ENCODE data around the gene ZFHX2. TPM values are rescaled to one million over a fixed set of nuclear protein-coding genes. Genes with fewer than 3 reads are reported as not detected.

Gene ZFHX2
- total and polyA plus RNA-seq, 2 of the 13 experiments (the other 11 are each of a cell fraction or from before 2014, with no cell fraction given) = 0.17 to 0.44 TPM

- no peaks in the 10 kb centered on the region for H3K4me1 ChIP-seq (ENCODE audit: insufficient read depth, low read length)
- CTCF ChIA-PET (ENCODE audit: low intra/inter-chr PET ratio, low total read pairs) = interaction anchor here (9.7 kb wide), 1 partner anchor 75 kb away, joined by 275 read pairs; the partner anchor contains the start of gene THTPA
- in situ Hi-C loops (cut with HindIII; ENCODE audit: extremely low pct_ligation_motif_present, low pct_unique_long_range_greater_than_20kb) (no loop called here), intact Hi-C loops (cut with micrococcal nuclease; ENCODE audit: unreplicated experiment) (no loop called here)
- H3K4me2 ChIP-seq (ENCODE audit: low read depth, low read length) = no peak overlapping the region
- no peaks in the 10 kb centered on the region for H3K27me3 ChIP-seq (ENCODE audit: control insufficient read depth in 1 of 2, insufficient read depth in 2 of 2, low read length in 2 of 2)
- WGBS (ENCODE audit: low lambda C conversion rate) = 96% methylated on average over 4 of the region's 4 CpGs
- no peak for DNase-seq (ENCODE audit: low spot score)
- ATAC-seq = no peak
- H2AFZ ChIP-seq (ENCODE audit: low read length) = no peak overlapping the region
- 0 out of 2 replicates have a peak, but pooled peaks cover 6% of the 10 kb centered on the region for H4K20me1 ChIP-seq (ENCODE audit: insufficient read depth, low read length)
- H3K4me3 ChIP-seq (replicated peaks in 1 of 3; ENCODE audit: insufficient read depth in 1 of 3, low read depth in 2 of 3, low read length in 3 of 3) = no peak overlapping the region
- H3K79me2 ChIP-seq (ENCODE audit: insufficient read depth, low read length) = no peaks in the 10 kb centered on the region
- POLR2A ChIA-PET = interaction anchor here (1.3 kb wide), 1 partner anchor 74 kb away, joined by 3 read pairs; no protein-coding TSS in a partner anchor
- BruUV-seq (replicated peaks) = no TSS peak
- FAIRE-seq = no peak
- peaks cover 33 to 67% of the 10 kb centered on the region in 2 experiments for H3K36me3 ChIP-seq (replicated peaks in 1 of 2; ENCODE audit: control insufficient read depth in 1 of 2, insufficient read depth in 2 of 2, low read length in 2 of 2)
- H3K27ac ChIP-seq (ENCODE audit: extremely low read length, insufficient read depth, low read length) = no peak overlapping the region
- no peak overlapping the region for H3K9ac ChIP-seq (ENCODE audit: insufficient read depth, low read depth, low read length)
- H3K9me3 ChIP-seq (ENCODE audit: low read length) = no peaks in the 10 kb centered on the region
- TF ChIP-seq HBP1 (CRISPR knock-in tag; IDR thresholded peaks at IDR 0.05; ENCODE audit: low read depth) (no peak), GLI4 (CRISPR knock-in tag; IDR thresholded peaks at IDR 0.05; ENCODE audit: borderline replicate concordance) (no peak), KMT2A (CRISPR knock-in tag; IDR thresholded peaks at IDR 0.05) (no peak), ZNF329 (CRISPR knock-in tag; IDR thresholded peaks at IDR 0.05; ENCODE audit: low read depth) (no peak), AKNA (CRISPR knock-in tag; IDR thresholded peaks at IDR 0.05; ENCODE audit: borderline replicate concordance) (no peak), ZNF263 (CRISPR knock-in tag; IDR thresholded peaks at IDR 0.05) (no peak), CEBPG (CRISPR knock-in tag; IDR thresholded peaks at IDR 0.05) (no peak), ZNF879 (CRISPR knock-in tag; IDR thresholded peaks at IDR 0.05) (no peak), GPN1 (CRISPR knock-in tag; IDR thresholded peaks at IDR 0.05; ENCODE audit: borderline replicate concordance) (no peak), RERE (CRISPR knock-in tag; IDR thresholded peaks at IDR 0.05; ENCODE audit: low read depth) (no peak), ZBTB43 (CRISPR knock-in tag; conservative IDR thresholded peaks at IDR 0.05) (no peak), XRCC5 (optimal IDR thresholded peaks at IDR 0.05; ENCODE audit: low read length) (no peak)
Measured at GRCh38 chr14:23485326-23485725, 66.2 kb downstream of the ZFHX2 start.

Data from HepG2 (cell line).